Liver (tissue), 9 donors: ENCODE results near the gene EFCAB11. TPM values are rescaled to one million over a fixed set of nuclear protein-coding genes. Genes with fewer than 3 reads are reported as not detected.

Experiments used
- DNase-seq: peaks from one replicate; pipeline ENCODE4 v3.0.0-alpha.2; 2017; ENCODE audit warnings: low spot score
- H3K27ac ChIP-seq, 2 donors: one replicate each; pipeline ENCODE4 v1.7.0; 2013; ENCODE audit warnings: inconsistent platforms in 2 of 2, low read length in 2 of 2, control low read depth in 1 of 2, low read depth in 1 of 2, mild to moderate bottlenecking in 1 of 2
- H3K27me3 ChIP-seq, 4 donors: one replicate each; pipeline versions ENCODE4 v1.6.1 to v1.7.0; 2013; ENCODE audit warnings: low read length in 3 of 4, inconsistent platforms in 1 of 4, mild to moderate bottlenecking in 1 of 4, moderate library complexity in 1 of 4; ENCODE audit not compliant: control insufficient read depth in 4 of 4, insufficient read depth in 4 of 4
- H3K36me3 ChIP-seq, 4 donors: one replicate each; pipeline versions ENCODE4 v1.6.1 to v1.7.0; 2013; ENCODE audit warnings: low read length in 3 of 4, mild to moderate bottlenecking in 3 of 4, low read depth in 1 of 4, moderate library complexity in 1 of 4; ENCODE audit not compliant: control insufficient read depth in 4 of 4, insufficient read depth in 3 of 4
- H3K4me1 ChIP-seq, 4 donors: one replicate each; pipeline versions ENCODE4 v1.6.1 to v1.7.0; 2013; ENCODE audit warnings: low read length in 3 of 4, mild to moderate bottlenecking in 3 of 4, moderate library complexity in 1 of 4; ENCODE audit not compliant: control insufficient read depth in 4 of 4, insufficient read depth in 4 of 4
- H3K4me3 ChIP-seq, 3 donors: one replicate each; pipeline versions ENCODE4 v1.6.1 to v1.7.0; 2013; ENCODE audit warnings: low read length in 3 of 3, control low read depth in 1 of 3, low read depth in 1 of 3, mild to moderate bottlenecking in 1 of 3
- H3K9ac ChIP-seq, 2 donors: one replicate each; pipeline ENCODE4 v1.7.0; 2013; ENCODE audit warnings: low read length in 2 of 2, mild to moderate bottlenecking in 2 of 2, moderate library complexity in 2 of 2, control low read depth in 1 of 2, low read depth in 1 of 2
- H3K9me3 ChIP-seq, 4 donors: one replicate each; pipeline versions ENCODE4 v1.6.1 to v1.7.0; 2013; ENCODE audit warnings: low read length in 3 of 4; ENCODE audit not compliant: control insufficient read depth in 4 of 4
- FOXA1 ChIP-seq: IDR thresholded peaks from 2 replicates; pipeline ENCODE4 v1.6.1; 2016; ENCODE audit warnings: antibody characterized with exemption
- GABPA ChIP-seq, 2 donors: IDR thresholded peaks in 1 of 2; conservative IDR thresholded peaks in 1 of 2; 2 replicates each; pipeline ENCODE4 v1.6.1; 2016; ENCODE audit warnings: antibody characterized with exemption in 2 of 2, mild to moderate bottlenecking in 1 of 2, moderate library complexity in 1 of 2
- HNF4A ChIP-seq, 2 donors: conservative IDR thresholded peaks; 2 replicates each; pipeline ENCODE4 v1.6.1; 2016; ENCODE audit warnings: antibody characterized with exemption in 2 of 2, mild to moderate bottlenecking in 2 of 2
- HNF4G ChIP-seq: IDR thresholded peaks from 2 replicates; pipeline ENCODE4 v1.6.1; 2016; ENCODE audit warnings: antibody characterized with exemption
- NR2F2 ChIP-seq: IDR thresholded peaks from 2 replicates; pipeline ENCODE4 v1.6.1; 2016; ENCODE audit warnings: antibody characterized with exemption
- RAD21 ChIP-seq, 2 donors: IDR thresholded peaks; 2 replicates each; pipeline ENCODE4 v1.6.1; 2016; ENCODE audit warnings: antibody characterized with exemption in 2 of 2, mild to moderate bottlenecking in 2 of 2
- RXRA ChIP-seq, 2 donors: IDR thresholded peaks; 2 replicates each; pipeline ENCODE4 v1.6.1; 2017 to 2018; ENCODE audit warnings: antibody characterized with exemption in 2 of 2, mild to moderate bottlenecking in 1 of 2
- SP1 ChIP-seq: IDR thresholded peaks from 2 replicates; pipeline ENCODE4 v1.6.1; 2018; ENCODE audit warnings: antibody characterized with exemption, mild to moderate bottlenecking
- TAF1 ChIP-seq: conservative IDR thresholded peaks from 2 replicates; pipeline ENCODE4 v1.6.1; 2016; ENCODE audit warnings: antibody characterized with exemption, mild to moderate bottlenecking
- YY1 ChIP-seq: IDR thresholded peaks from 2 replicates; pipeline ENCODE4 v1.6.1; 2016; ENCODE audit warnings: antibody characterized with exemption, mild to moderate bottlenecking
- WGBS: extraction: QIAGEN DNeasy Blood & Tissue Kit; methylation state at CpG from one replicate; pipeline ENCODE4 v1.1.7; 2013; 5-methylcytosine and 5-hydroxymethylcytosine counted together
- polyA plus RNA-seq, 2 donors: library from polyadenylated mRNA; stranded (reverse) in 1 of 2; unstranded in 1 of 2; fragments of 200-250 nt in 1 of 2; fragments of >200 nt in 1 of 2; fragmentation: Nextera tagmentation in 1 of 2; extraction: Ambion mirVana in 1 of 2; gene quantifications; one replicate each; pipeline versions ENCODE4 v1.2.1 to v1.2.3, GENCODE V29; 2013 to 2015
- total RNA-seq, 2 donors: library from RNA; depleted of rRNA; stranded (reverse); fragments of >200 nt; gene quantifications; one replicate each; pipeline ENCODE4 v1.2.3, GENCODE V29; 2014
- TF ChIP-seq, protein P1 (sequence below): IDR thresholded peaks from 2 replicates; pipeline ENCODE4 v1.6.1; 2016; ENCODE audit warnings: antibody characterized with exemption, mild to moderate bottlenecking
- TF ChIP-seq, protein P2 (sequence below): IDR thresholded peaks from 2 replicates; pipeline ENCODE4 v1.6.1; 2016; ENCODE audit warnings: antibody characterized with exemption
- TF ChIP-seq, protein P3 (sequence below): IDR thresholded peaks from 2 replicates; pipeline ENCODE4 v1.6.1; 2016; ENCODE audit warnings: antibody characterized with exemption
- donor health status: healthy.
- donor health status: healthy.
- donor health status: healthy.
- donor health status: healthy.
- donor health status: healthy.

The EFCAB11 gene
- total and polyA plus RNA-seq, 4 donors: 2.1 to 4.7 (median 3.4) TPM

DNA sequence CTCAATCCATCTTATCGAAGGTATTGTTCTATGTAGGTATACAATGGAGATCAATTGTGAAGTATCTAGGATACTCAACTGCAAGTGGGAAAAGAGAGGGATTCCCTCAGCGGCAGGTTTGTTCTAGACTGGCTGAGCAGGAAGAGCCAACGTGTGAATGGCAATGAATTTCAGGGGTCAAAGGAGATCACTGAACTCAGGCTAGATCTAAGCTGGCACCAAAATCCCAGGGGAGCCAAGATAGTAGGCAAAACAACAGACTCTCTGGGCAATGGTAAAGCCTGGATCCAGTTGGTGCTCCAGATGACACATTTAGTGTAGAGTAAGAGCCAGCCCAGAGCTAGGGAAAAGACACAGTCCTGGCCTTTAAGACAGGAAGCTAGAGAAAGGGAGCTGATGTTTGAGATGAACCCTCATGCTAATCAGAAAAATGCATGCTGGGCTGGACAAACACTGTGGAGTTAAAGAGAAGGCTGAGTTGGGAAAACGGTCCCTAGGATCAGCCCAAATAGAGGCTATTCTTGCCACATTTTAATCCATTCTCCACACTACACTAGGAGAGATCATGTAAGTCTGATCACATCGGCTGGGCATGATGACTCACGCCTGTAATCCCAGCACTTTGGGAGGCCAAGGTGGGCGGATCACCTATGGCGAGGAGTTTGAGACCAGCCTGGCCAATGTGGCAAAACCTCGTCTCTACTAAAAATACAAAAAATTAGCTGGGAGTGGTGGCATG lies 45.6 kb downstream of the EFCAB11 start:
- H3K9ac ChIP-seq: no peak overlapping the region
- H3K9me3 ChIP-seq: no peaks in the 10 kb centered on the region
- no peaks in the 10 kb centered on the region for H3K36me3 ChIP-seq
- DNase-seq: no peak
- H3K4me3 ChIP-seq: no peak overlapping the region
- 82% methylated on average over 9 of the region's 9 CpGs for WGBS
- H3K27ac ChIP-seq: no peak overlapping the region
- peaks cover 0 to 15% (median 11%) of the 10 kb centered on the region in 4 donors for H3K4me1 ChIP-seq
- H3K27me3 ChIP-seq: no peaks in the 10 kb centered on the region
- TF ChIP-seq SP1 (peak; percentile 27), RAD21 (IDR thresholded peaks at IDR 0.05) (no peak), RXRA (IDR thresholded peaks at IDR 0.05) (peak; percentile 39 to 73), TAF1 (no peak)

DNA sequence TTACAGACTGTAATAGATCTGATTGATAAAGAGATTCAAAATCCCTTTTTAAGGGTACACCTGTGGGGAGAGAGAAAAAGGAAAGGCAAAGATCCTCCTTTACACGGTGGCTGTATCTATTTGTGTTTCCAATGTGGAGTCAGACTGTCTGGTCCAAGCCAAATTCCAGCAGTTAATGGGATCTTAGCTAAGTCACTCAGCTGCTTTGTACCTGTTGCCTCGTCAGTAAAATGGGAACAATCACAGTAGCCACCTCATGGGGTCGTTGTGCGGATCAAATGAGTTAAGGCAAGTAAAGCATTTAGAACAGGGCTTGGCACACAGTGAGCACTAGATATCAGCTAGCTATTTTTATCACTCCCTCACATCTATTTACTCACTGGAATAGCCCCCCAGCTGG lies 46.9 kb downstream of the EFCAB11 start:
- H3K4me1 ChIP-seq: peaks cover 0 to 18% (median 11%) of the 10 kb centered on the region in 4 donors

DNA sequence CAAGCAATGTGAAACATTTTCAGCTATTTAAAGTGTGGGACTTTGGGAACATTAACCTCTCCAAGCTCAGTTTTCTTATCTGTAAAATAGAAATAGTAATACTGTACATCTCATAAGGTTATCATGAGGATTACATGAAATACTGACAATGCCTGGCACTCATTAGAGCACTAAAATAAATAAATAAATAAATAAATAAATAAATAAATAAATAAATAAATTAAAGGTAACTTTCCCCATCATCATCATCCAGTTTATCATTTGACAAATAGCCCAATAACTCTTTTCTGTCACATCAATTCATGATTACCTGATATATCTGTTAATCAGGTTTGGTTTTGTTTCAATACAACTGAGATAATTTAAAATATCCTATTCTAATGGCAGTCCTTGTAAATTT lies 48.5 kb downstream of the EFCAB11 start:
- no peaks in the 10 kb centered on the region for H3K27me3 ChIP-seq
- no peak overlapping the region for H3K27ac ChIP-seq
- H3K4me3 ChIP-seq: no peak overlapping the region
- no peaks in the 10 kb centered on the region for H3K36me3 ChIP-seq
- H3K4me1 ChIP-seq: peaks cover 0 to 9% (median 4%) of the 10 kb centered on the region in 4 donors
- H3K9ac ChIP-seq: no peak overlapping the region
- H3K9me3 ChIP-seq: no peaks in the 10 kb centered on the region
- no peak for DNase-seq
- TF ChIP-seq FOXA1 (no peak), GABPA (IDR thresholded peaks at IDR 0.05 in 1 of 2, conservative IDR thresholded peaks at IDR 0.05 in 1 of 2) (no peak), HNF4G (no peak), TAF1 (no peak), SP1 (no peak), HNF4A (conservative IDR thresholded peaks at IDR 0.05) (no peak), NR2F2 (no peak), YY1 (no peak), RAD21 (IDR thresholded peaks at IDR 0.05) (no peak)
- TF ChIP-seq, protein P1, sequence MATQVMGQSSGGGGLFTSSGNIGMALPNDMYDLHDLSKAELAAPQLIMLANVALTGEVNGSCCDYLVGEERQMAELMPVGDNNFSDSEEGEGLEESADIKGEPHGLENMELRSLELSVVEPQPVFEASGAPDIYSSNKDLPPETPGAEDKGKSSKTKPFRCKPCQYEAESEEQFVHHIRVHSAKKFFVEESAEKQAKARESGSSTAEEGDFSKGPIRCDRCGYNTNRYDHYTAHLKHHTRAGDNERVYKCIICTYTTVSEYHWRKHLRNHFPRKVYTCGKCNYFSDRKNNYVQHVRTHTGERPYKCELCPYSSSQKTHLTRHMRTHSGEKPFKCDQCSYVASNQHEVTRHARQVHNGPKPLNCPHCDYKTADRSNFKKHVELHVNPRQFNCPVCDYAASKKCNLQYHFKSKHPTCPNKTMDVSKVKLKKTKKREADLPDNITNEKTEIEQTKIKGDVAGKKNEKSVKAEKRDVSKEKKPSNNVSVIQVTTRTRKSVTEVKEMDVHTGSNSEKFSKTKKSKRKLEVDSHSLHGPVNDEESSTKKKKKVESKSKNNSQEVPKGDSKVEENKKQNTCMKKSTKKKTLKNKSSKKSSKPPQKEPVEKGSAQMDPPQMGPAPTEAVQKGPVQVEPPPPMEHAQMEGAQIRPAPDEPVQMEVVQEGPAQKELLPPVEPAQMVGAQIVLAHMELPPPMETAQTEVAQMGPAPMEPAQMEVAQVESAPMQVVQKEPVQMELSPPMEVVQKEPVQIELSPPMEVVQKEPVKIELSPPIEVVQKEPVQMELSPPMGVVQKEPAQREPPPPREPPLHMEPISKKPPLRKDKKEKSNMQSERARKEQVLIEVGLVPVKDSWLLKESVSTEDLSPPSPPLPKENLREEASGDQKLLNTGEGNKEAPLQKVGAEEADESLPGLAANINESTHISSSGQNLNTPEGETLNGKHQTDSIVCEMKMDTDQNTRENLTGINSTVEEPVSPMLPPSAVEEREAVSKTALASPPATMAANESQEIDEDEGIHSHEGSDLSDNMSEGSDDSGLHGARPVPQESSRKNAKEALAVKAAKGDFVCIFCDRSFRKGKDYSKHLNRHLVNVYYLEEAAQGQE: no peak
- TF ChIP-seq, protein P2, sequence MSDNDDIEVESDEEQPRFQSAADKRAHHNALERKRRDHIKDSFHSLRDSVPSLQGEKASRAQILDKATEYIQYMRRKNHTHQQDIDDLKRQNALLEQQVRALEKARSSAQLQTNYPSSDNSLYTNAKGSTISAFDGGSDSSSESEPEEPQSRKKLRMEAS: no peak
- TF ChIP-seq, protein P3, sequence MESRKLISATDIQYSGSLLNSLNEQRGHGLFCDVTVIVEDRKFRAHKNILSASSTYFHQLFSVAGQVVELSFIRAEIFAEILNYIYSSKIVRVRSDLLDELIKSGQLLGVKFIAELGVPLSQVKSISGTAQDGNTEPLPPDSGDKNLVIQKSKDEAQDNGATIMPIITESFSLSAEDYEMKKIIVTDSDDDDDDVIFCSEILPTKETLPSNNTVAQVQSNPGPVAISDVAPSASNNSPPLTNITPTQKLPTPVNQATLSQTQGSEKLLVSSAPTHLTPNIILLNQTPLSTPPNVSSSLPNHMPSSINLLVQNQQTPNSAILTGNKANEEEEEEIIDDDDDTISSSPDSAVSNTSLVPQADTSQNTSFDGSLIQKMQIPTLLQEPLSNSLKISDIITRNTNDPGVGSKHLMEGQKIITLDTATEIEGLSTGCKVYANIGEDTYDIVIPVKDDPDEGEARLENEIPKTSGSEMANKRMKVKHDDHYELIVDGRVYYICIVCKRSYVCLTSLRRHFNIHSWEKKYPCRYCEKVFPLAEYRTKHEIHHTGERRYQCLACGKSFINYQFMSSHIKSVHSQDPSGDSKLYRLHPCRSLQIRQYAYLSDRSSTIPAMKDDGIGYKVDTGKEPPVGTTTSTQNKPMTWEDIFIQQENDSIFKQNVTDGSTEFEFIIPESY: no peak

More for the DNA sequence above, 46.9 kb downstream of the EFCAB11 start:
- no peak overlapping the region for H3K27ac ChIP-seq
- no peaks in the 10 kb centered on the region for H3K27me3 ChIP-seq
- H3K9me3 ChIP-seq: no peaks in the 10 kb centered on the region
- WGBS: 84% methylated on average over 4 of the region's 4 CpGs
- TF ChIP-seq, protein P2: no peak
- no peak overlapping the region for H3K4me3 ChIP-seq
- no peaks in the 10 kb centered on the region for H3K36me3 ChIP-seq
- no peak for DNase-seq
- H3K9ac ChIP-seq: no peak overlapping the region
